K562 (cell line): ENCODE results near the gene HDAC6. TPM values are rescaled to one million over a fixed set of nuclear protein-coding genes. Genes with fewer than 3 reads are reported as not detected.

Source experiments
- ARID1B ChIP-seq: fragments of 450-650 bp; IDR thresholded peaks from 2 replicates; pipeline ENCODE4 v1.6.1; 2016; ENCODE audit warnings: antibody characterized with exemption, mild to moderate bottlenecking, inconsistent platforms
- HDAC3 ChIP-seq: fragments of 450-650 bp; IDR thresholded peaks from 2 replicates; pipeline ENCODE4 v1.6.1; 2018; ENCODE audit warnings: borderline replicate concordance, mild to moderate bottlenecking, moderate library complexity; ENCODE audit not compliant: partially characterized antibody
- SRF ChIP-seq, 2 experiments: fragments of 250-450, 450-650 bp in 1 of 2; sonication (Bioruptor Pico) in 1 of 2; sonication (generic) in 1 of 2; formaldehyde crosslinking; IDR thresholded peaks; 2 replicates each; pipeline versions ENCODE4 v1.5.0 to v1.5.1; 2020 to 2022; ENCODE audit warnings: mild to moderate bottlenecking in 1 of 2, missing genetic modification reagents in 1 of 2
- TRIM24 ChIP-seq, 2 experiments: fragments of 450-650 bp; IDR thresholded peaks; 2 replicates each; pipeline ENCODE4 v1.6.1; 2016
- ZC3H8 ChIP-seq: fragments of 450-650 bp; IDR thresholded peaks from 2 replicates; pipeline ENCODE4 v1.6.1; 2017
- ZNF121 ChIP-seq: sonication (generic); formaldehyde crosslinking; conservative IDR thresholded peaks from 2 replicates; pipeline ENCODE4 v1.8.0; 2022; ENCODE audit warnings: missing genetic modification reagents
- ZNF354B ChIP-seq: fragments of 250-450 bp; sonication (Bioruptor Pico); IDR thresholded peaks from 2 replicates; pipeline ENCODE4 v1.4.0; 2020
- ZNF436 ChIP-seq: fragments of 250-450, 450-650 bp; sonication (Bioruptor Pico); formaldehyde crosslinking; IDR thresholded peaks from 2 replicates; pipeline ENCODE4 v1.7.0; 2020; ENCODE audit warnings: mild to moderate bottlenecking
- ZNF76 ChIP-seq: fragments of 250-450 bp; sonication (Bioruptor Pico); IDR thresholded peaks from 2 replicates; pipeline ENCODE4 v1.4.0; 2020; ENCODE audit warnings: mild to moderate bottlenecking, moderate library complexity, borderline replicate concordance
- polyA plus RNA-seq, 8 experiments: library from polyadenylated mRNA; depleted of rRNA in 4 of 8; stranded (reverse) in 5 of 8; unstranded in 3 of 8; fragments of >200 nt; fragmentation: Nextera tagmentation in 2 of 8; fragmentation: Illumina TruSeq in 1 of 8; extraction: Ambion mirVana in 2 of 8; extraction: Trizol in 1 of 8; gene quantifications; 2 replicates each; pipeline versions ENCODE4 v1.2.1 to v1.2.3, GENCODE V29; 2011 to 2014; ENCODE audit warnings: inconsistent platforms in 1 of 8, missing spikeins in 1 of 8
- total RNA-seq, 7 experiments: library from RNA; depleted of rRNA in 6 of 7; stranded (reverse); fragments of >200 nt in 6 of 7; fragmentation: Illumina TruSeq in 2 of 7; extraction: Trizol in 2 of 7; gene quantifications; 2 replicates each; pipeline versions ENCODE4 v1.2.1 to v1.2.3, GENCODE V29; 2011 to 2021; ENCODE audit warnings: low replicate concordance in 1 of 7
- TF ChIP-seq, protein P1 (sequence below): fragments of 450-650 bp; IDR thresholded peaks from 2 replicates; pipeline ENCODE4 v1.6.1; 2016; ENCODE audit warnings: mild to moderate bottlenecking, moderate library complexity
- TF ChIP-seq, protein P2 (sequence below): fragments of 450-650 bp; IDR thresholded peaks from 2 replicates; pipeline ENCODE4 v1.7.0; 2016; ENCODE audit warnings: borderline replicate concordance
- TF ChIP-seq, protein P3 (sequence below), 2 experiments: fragments of 450-650 bp; conservative IDR thresholded peaks; 2 replicates each; pipeline ENCODE4 v1.6.1; 2017; ENCODE audit warnings: mild to moderate bottlenecking in 2 of 2, moderate library complexity in 2 of 2

HDAC6 gene
- total and polyA plus RNA-seq, 9 of the 15 experiments (the other 6 are each of a cell fraction or from before 2014, with no cell fraction given) = 29.9 to 101 (median 71.2) TPM

DNA sequence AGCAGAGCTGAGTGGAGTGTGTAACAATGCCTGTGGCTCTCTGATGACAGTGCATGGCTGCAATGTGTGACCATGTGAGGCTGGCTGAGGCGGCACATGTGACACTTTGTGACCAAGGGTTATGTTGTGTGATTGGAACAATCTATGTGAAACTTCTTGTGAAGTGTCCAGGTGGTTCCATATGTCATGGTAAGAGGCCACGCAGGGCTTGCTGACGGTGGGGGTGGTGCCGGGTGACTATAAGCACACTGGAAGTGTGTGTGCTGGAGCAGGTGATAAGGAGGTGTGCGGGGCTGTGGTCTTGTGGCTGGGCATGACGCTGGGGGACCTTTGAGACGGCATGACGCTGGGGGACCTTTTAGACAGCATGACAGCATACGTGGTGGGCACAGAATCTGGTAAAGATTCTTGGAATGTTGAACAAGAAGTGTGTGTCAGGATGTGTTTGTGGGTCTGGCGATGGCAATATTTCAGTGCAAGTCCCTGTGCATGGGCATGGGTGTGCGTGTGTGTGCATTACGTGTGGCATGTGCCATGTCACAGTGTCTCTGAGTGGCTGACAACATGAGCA is 7.4 kb upstream of the HDAC6 start (continued):
- no peak for TF ChIP-seq ZNF436
- TF ChIP-seq ZNF121 (CRISPR knock-in tag) = no peak
- no peak for TF ChIP-seq ZC3H8
- peak; percentile 49 to 52; a peak in 2 of 4 replicates for TF ChIP-seq TRIM24 (IDR thresholded peaks at IDR 0.05)
- no peak for TF ChIP-seq HDAC3
- no peak for TF ChIP-seq SRF (CRISPR knock-in tag; IDR thresholded peaks at IDR 0.05)
- no peak for TF ChIP-seq ZNF354B (CRISPR knock-in tag)
- TF ChIP-seq, protein P1, sequence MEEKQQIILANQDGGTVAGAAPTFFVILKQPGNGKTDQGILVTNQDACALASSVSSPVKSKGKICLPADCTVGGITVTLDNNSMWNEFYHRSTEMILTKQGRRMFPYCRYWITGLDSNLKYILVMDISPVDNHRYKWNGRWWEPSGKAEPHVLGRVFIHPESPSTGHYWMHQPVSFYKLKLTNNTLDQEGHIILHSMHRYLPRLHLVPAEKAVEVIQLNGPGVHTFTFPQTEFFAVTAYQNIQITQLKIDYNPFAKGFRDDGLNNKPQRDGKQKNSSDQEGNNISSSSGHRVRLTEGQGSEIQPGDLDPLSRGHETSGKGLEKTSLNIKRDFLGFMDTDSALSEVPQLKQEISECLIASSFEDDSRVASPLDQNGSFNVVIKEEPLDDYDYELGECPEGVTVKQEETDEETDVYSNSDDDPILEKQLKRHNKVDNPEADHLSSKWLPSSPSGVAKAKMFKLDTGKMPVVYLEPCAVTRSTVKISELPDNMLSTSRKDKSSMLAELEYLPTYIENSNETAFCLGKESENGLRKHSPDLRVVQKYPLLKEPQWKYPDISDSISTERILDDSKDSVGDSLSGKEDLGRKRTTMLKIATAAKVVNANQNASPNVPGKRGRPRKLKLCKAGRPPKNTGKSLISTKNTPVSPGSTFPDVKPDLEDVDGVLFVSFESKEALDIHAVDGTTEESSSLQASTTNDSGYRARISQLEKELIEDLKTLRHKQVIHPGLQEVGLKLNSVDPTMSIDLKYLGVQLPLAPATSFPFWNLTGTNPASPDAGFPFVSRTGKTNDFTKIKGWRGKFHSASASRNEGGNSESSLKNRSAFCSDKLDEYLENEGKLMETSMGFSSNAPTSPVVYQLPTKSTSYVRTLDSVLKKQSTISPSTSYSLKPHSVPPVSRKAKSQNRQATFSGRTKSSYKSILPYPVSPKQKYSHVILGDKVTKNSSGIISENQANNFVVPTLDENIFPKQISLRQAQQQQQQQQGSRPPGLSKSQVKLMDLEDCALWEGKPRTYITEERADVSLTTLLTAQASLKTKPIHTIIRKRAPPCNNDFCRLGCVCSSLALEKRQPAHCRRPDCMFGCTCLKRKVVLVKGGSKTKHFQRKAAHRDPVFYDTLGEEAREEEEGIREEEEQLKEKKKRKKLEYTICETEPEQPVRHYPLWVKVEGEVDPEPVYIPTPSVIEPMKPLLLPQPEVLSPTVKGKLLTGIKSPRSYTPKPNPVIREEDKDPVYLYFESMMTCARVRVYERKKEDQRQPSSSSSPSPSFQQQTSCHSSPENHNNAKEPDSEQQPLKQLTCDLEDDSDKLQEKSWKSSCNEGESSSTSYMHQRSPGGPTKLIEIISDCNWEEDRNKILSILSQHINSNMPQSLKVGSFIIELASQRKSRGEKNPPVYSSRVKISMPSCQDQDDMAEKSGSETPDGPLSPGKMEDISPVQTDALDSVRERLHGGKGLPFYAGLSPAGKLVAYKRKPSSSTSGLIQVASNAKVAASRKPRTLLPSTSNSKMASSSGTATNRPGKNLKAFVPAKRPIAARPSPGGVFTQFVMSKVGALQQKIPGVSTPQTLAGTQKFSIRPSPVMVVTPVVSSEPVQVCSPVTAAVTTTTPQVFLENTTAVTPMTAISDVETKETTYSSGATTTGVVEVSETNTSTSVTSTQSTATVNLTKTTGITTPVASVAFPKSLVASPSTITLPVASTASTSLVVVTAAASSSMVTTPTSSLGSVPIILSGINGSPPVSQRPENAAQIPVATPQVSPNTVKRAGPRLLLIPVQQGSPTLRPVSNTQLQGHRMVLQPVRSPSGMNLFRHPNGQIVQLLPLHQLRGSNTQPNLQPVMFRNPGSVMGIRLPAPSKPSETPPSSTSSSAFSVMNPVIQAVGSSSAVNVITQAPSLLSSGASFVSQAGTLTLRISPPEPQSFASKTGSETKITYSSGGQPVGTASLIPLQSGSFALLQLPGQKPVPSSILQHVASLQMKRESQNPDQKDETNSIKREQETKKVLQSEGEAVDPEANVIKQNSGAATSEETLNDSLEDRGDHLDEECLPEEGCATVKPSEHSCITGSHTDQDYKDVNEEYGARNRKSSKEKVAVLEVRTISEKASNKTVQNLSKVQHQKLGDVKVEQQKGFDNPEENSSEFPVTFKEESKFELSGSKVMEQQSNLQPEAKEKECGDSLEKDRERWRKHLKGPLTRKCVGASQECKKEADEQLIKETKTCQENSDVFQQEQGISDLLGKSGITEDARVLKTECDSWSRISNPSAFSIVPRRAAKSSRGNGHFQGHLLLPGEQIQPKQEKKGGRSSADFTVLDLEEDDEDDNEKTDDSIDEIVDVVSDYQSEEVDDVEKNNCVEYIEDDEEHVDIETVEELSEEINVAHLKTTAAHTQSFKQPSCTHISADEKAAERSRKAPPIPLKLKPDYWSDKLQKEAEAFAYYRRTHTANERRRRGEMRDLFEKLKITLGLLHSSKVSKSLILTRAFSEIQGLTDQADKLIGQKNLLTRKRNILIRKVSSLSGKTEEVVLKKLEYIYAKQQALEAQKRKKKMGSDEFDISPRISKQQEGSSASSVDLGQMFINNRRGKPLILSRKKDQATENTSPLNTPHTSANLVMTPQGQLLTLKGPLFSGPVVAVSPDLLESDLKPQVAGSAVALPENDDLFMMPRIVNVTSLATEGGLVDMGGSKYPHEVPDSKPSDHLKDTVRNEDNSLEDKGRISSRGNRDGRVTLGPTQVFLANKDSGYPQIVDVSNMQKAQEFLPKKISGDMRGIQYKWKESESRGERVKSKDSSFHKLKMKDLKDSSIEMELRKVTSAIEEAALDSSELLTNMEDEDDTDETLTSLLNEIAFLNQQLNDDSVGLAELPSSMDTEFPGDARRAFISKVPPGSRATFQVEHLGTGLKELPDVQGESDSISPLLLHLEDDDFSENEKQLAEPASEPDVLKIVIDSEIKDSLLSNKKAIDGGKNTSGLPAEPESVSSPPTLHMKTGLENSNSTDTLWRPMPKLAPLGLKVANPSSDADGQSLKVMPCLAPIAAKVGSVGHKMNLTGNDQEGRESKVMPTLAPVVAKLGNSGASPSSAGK = no peak
- peak; percentile 74 for TF ChIP-seq ARID1B
- TF ChIP-seq, protein P2, sequence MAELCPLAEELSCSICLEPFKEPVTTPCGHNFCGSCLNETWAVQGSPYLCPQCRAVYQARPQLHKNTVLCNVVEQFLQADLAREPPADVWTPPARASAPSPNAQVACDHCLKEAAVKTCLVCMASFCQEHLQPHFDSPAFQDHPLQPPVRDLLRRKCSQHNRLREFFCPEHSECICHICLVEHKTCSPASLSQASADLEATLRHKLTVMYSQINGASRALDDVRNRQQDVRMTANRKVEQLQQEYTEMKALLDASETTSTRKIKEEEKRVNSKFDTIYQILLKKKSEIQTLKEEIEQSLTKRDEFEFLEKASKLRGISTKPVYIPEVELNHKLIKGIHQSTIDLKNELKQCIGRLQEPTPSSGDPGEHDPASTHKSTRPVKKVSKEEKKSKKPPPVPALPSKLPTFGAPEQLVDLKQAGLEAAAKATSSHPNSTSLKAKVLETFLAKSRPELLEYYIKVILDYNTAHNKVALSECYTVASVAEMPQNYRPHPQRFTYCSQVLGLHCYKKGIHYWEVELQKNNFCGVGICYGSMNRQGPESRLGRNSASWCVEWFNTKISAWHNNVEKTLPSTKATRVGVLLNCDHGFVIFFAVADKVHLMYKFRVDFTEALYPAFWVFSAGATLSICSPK = no peak
- TF ChIP-seq, protein P3, sequence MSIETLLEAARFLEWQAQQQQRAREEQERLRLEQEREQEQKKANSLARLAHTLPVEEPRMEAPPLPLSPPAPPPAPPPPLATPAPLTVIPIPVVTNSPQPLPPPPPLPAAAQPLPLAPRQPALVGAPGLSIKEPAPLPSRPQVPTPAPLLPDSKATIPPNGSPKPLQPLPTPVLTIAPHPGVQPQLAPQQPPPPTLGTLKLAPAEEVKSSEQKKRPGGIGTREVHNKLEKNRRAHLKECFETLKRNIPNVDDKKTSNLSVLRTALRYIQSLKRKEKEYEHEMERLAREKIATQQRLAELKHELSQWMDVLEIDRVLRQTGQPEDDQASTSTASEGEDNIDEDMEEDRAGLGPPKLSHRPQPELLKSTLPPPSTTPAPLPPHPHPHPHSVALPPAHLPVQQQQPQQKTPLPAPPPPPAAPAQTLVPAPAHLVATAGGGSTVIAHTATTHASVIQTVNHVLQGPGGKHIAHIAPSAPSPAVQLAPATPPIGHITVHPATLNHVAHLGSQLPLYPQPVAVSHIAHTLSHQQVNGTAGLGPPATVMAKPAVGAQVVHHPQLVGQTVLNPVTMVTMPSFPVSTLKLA (conservative IDR thresholded peaks at IDR 0.05) = no peak
- no peak for TF ChIP-seq ZNF76 (CRISPR knock-in tag)
